Measurements from ENCODE around the gene ITGA2. TPM values are rescaled to one million over a fixed set of nuclear protein-coding genes. Genes with fewer than 3 reads are reported as not detected.

Gene ITGA2
- total RNA-seq, 1 experiment from 2014 or later, result 36.6 TPM

- Histone ChIP-seq H3K4me3 (replicated peaks in 1 of 2; ENCODE audit: low read depth in 1 of 2, low read length in 2 of 2) (no peak overlapping the region), H3K4me1 (ENCODE audit: control insufficient read depth in 1 of 2, insufficient read depth in 2 of 2, low read length in 2 of 2) (peaks cover 0 to 2% of the 10 kb centered on the region in 2 experiments; a peak in 2 of 4 replicates)
Measured at GRCh38 chr5:52999344-52999949, 10.3 kb downstream of the ITGA2 start.

DNA sequence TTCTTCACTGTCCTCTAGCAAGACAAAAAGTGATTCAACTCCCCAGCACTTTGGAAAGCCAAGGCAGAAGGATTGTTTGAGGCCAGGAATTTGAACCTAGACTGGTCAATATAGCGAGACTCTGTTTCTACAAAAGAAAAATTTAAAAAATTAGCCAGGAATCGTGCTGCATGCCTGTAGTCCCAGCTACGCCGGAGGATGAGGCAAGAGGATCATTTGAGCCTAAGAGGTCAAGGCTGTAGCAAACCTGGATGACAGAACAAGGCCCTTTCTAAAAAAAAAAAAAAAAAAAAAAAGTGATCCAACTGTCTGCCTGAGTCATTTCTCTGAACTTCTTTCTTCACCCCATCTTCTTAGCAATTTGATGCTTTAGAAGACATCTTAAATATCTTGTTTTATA lies 12.4 kb downstream of the ITGA2 start:
- ChIA-PET RAD21 (ENCODE audit: low non-redundant PET in 1 of 2, low total read pairs in 2 of 2, uncharacterized antibody in 2 of 2, unreplicated experiment in 2 of 2) (no interaction called here), POLR2A (no interaction called here), CTCF (no interaction called here)
- intact Hi-C loops (cut with micrococcal nuclease), result no loop called here
- H3K27me3 ChIP-seq (ENCODE audit: insufficient read depth, low read length), result no peaks in the 10 kb centered on the region
- H3K36me3 ChIP-seq (ENCODE audit: control insufficient read depth in 1 of 2, insufficient read depth in 2 of 2, low read length in 2 of 2), result peaks cover 0 to 4% of the 10 kb centered on the region in 2 experiments; a peak in 1 of 4 replicates
- no peak overlapping the region for H3K4me3 ChIP-seq (replicated peaks in 1 of 2; ENCODE audit: low read depth in 1 of 2, low read length in 2 of 2)
- no peak overlapping the region for H3K9ac ChIP-seq (ENCODE audit: low read length)
- no peak overlapping the region for H2AFZ ChIP-seq (ENCODE audit: low read depth, low read length, poor library complexity, severe bottlenecking)
- peaks cover 41% of the 10 kb centered on the region for H3K79me2 ChIP-seq (ENCODE audit: insufficient read depth, low read length)
- H3K9me2 ChIP-seq (ENCODE audit: insufficient read depth), result no peaks in the 10 kb centered on the region
- H3K9me3 ChIP-seq (ENCODE audit: control insufficient read depth in 1 of 2, insufficient read depth in 1 of 2, low read depth in 1 of 2, low read length in 2 of 2), result no peaks in the 10 kb centered on the region
- no peak for DNase-seq (ENCODE audit: low read depth, low spot score)
- H4K20me1 ChIP-seq (ENCODE audit: insufficient read depth), result 0 out of 2 replicates have a peak, but pooled peaks cover 4% of the 10 kb centered on the region
- H3K27ac ChIP-seq (ENCODE audit: low read depth, low read length), result no peak overlapping the region
- ATAC-seq, result no peak
- no TSS peak for BruUV-seq (replicated peaks)
- no peak for TF ChIP-seq POLR2A (IDR thresholded peaks at IDR 0.05; ENCODE audit: borderline replicate concordance, extremely low read depth, insufficient read depth, insufficient read length)
- no peak for TF ChIP-seq RAD21 (IDR thresholded peaks at IDR 0.05; ENCODE audit: low read depth)
- TF ChIP-seq, protein P1, sequence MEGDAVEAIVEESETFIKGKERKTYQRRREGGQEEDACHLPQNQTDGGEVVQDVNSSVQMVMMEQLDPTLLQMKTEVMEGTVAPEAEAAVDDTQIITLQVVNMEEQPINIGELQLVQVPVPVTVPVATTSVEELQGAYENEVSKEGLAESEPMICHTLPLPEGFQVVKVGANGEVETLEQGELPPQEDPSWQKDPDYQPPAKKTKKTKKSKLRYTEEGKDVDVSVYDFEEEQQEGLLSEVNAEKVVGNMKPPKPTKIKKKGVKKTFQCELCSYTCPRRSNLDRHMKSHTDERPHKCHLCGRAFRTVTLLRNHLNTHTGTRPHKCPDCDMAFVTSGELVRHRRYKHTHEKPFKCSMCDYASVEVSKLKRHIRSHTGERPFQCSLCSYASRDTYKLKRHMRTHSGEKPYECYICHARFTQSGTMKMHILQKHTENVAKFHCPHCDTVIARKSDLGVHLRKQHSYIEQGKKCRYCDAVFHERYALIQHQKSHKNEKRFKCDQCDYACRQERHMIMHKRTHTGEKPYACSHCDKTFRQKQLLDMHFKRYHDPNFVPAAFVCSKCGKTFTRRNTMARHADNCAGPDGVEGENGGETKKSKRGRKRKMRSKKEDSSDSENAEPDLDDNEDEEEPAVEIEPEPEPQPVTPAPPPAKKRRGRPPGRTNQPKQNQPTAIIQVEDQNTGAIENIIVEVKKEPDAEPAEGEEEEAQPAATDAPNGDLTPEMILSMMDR (IDR thresholded peaks at IDR 0.05 in 2 of 3, conservative IDR thresholded peaks at IDR 0.05 in 1 of 3; ENCODE audit: borderline replicate concordance in 1 of 3, insufficient read depth in 1 of 3, low read depth in 2 of 3, low read length in 2 of 3), result no peak
- TF ChIP-seq SP1 (IDR thresholded peaks at IDR 0.05; ENCODE audit: low read depth), result no peak
- TF ChIP-seq JUND (IDR thresholded peaks at IDR 0.05), result no peak
- no peak for TF ChIP-seq TCF7L2 (IDR thresholded peaks at IDR 0.05; ENCODE audit: borderline replicate concordance, extremely low read depth, insufficient read depth, insufficient read length)
- TF ChIP-seq ZFX (IDR thresholded peaks at IDR 0.05), result no peak
- no peak for TF ChIP-seq CBX3 (IDR thresholded peaks at IDR 0.05; ENCODE audit: low read depth)
- TF ChIP-seq, protein P2, sequence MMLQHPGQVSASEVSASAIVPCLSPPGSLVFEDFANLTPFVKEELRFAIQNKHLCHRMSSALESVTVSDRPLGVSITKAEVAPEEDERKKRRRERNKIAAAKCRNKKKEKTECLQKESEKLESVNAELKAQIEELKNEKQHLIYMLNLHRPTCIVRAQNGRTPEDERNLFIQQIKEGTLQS (IDR thresholded peaks at IDR 0.05), result no peak
- no peak for TF ChIP-seq CEBPB (IDR thresholded peaks at IDR 0.05; ENCODE audit: low read depth)
- TF ChIP-seq EGR1 (IDR thresholded peaks at IDR 0.05; ENCODE audit: low read depth), result no peak
- no peak for TF ChIP-seq EZH2 (IDR thresholded peaks at IDR 0.05)
- no peak overlapping the region for H3K4me2 ChIP-seq (ENCODE audit: low read length)
- H3K4me1 ChIP-seq (ENCODE audit: control insufficient read depth in 1 of 2, insufficient read depth in 2 of 2, low read length in 2 of 2), result peaks cover 0 to 3% of the 10 kb centered on the region in 2 experiments; a peak in 2 of 4 replicates

More at GRCh38 chr5:52999344-52999949, 10.3 kb downstream of the ITGA2 start:
- Histone ChIP-seq H3K9me2 (ENCODE audit: insufficient read depth) (no peaks in the 10 kb centered on the region), H3K27me3 (ENCODE audit: insufficient read depth, low read length) (no peaks in the 10 kb centered on the region), H3K27ac (ENCODE audit: low read depth, low read length) (no peak overlapping the region), H3K9me3 (ENCODE audit: control insufficient read depth in 1 of 2, insufficient read depth in 1 of 2, low read depth in 1 of 2, low read length in 2 of 2) (no peaks in the 10 kb centered on the region), H2AFZ (ENCODE audit: low read depth, low read length, poor library complexity, severe bottlenecking) (no peak overlapping the region), H3K79me2 (ENCODE audit: insufficient read depth, low read length) (peaks cover 54% of the 10 kb centered on the region), H4K20me1 (ENCODE audit: insufficient read depth) (0 out of 2 replicates have a peak, but pooled peaks cover 4% of the 10 kb centered on the region), H3K9ac (ENCODE audit: low read length) (no peak overlapping the region), H3K36me3 (ENCODE audit: control insufficient read depth in 1 of 2, insufficient read depth in 2 of 2, low read length in 2 of 2) (peaks cover 0 to 2% of the 10 kb centered on the region in 2 experiments; a peak in 1 of 4 replicates), H3K4me2 (ENCODE audit: low read length) (no peak overlapping the region)
- BruUV-seq (replicated peaks), result no TSS peak
- DNase-seq (ENCODE audit: low read depth, low spot score) (no peak), ATAC-seq (no peak)
- ChIA-PET CTCF (no interaction called here), RAD21 (ENCODE audit: low non-redundant PET in 1 of 2, low total read pairs in 2 of 2, uncharacterized antibody in 2 of 2, unreplicated experiment in 2 of 2) (no interaction called here), POLR2A (interaction anchor here (1.2 kb wide), 1 partner anchor 12 kb away, joined by 5 read pairs; no protein-coding TSS in a partner anchor)
- intact Hi-C loops (cut with micrococcal nuclease), result no loop called here
- no peak for TF ChIP-seq SIN3A (IDR thresholded peaks at IDR 0.05; ENCODE audit: low read depth)
